GM19324 (cell line): ENCODE data around the gene SPDYE2.
A peak's percentile ranks its signal among the peaks of the same experiment; 100 is the strongest.
"Not testable (repeated sequence)": the region's sequence is repeated elsewhere in the genome, so short reads cannot be mapped to it uniquely, and the experiment has no call there.

Experiments
- ATAC-seq: cut with Tn5 transposase; IDR thresholded peaks from one replicate; pipeline ENCODE4 v1.9.1; 2021; ENCODE audit warnings: mild to moderate bottlenecking, moderate library complexity; ENCODE audit not compliant: unreplicated experiment, low FRiP score

SPDYE2 gene

GRCh38 chr7:102596036-102596435 lies 45.0 kb downstream of the SPDYE2 start:
- not testable (repeated sequence) for ATAC-seq

GRCh38 chr7:102599699-102600098 lies 48.7 kb downstream of the SPDYE2 start:
- ATAC-seq, result not testable (repeated sequence)

- ATAC-seq, result not testable (repeated sequence)
These were observed 51.3 kb downstream of the SPDYE2 start for GRCh38 chr7:102602317-102602716.

- ATAC-seq, result not testable (repeated sequence)
These were observed 53.6 kb downstream of the SPDYE2 start for GRCh38 chr7:102604431-102605145.

- ATAC-seq, result not testable (repeated sequence)
These were observed 55.8 kb downstream of the SPDYE2 start for GRCh38 chr7:102606848-102607247.

- not testable (repeated sequence) for ATAC-seq
These were observed 58.7 kb downstream of the SPDYE2 start for GRCh38 chr7:102609734-102610133.

- ATAC-seq, result not testable (repeated sequence)
These were observed 59.4 kb downstream of the SPDYE2 start for GRCh38 chr7:102610441-102610840.

GRCh38 chr7:102611013-102611674 lies 60.1 kb downstream of the SPDYE2 start:
- ATAC-seq, result peak; percentile 21

- ATAC-seq, result not testable (repeated sequence)
These were observed 60.8 kb downstream of the SPDYE2 start for GRCh38 chr7:102611675-102612325.
